Nephron (organoid): Measurements from ENCODE around the gene SUCLG2.

Experiments used
- H3K27ac Mint-ChIP-seq, 3 experiments: 2 replicates each; pipeline ENCODE4 v1.8.0; 2020; ENCODE audit warnings: mixed read lengths in 3 of 3, mild to moderate bottlenecking in 2 of 3, moderate library complexity in 1 of 3
- H3K27me3 Mint-ChIP-seq: 2 replicates; pipeline ENCODE4 v1.8.0; 2021; ENCODE audit warnings: low read depth, mild to moderate bottlenecking, moderate library complexity, mixed read lengths
- H3K36me3 Mint-ChIP-seq: 2 replicates; pipeline ENCODE4 v1.8.0; 2020; ENCODE audit warnings: low read depth, mixed read lengths
- H3K4me1 Mint-ChIP-seq: 2 replicates; pipeline ENCODE4 v1.8.0; 2020; ENCODE audit warnings: mixed read lengths
- H3K4me3 Mint-ChIP-seq, 3 experiments: 2 replicates each; pipeline ENCODE4 v1.8.0; 2020; ENCODE audit warnings: mild to moderate bottlenecking in 3 of 3, mixed read lengths in 3 of 3, moderate library complexity in 2 of 3
- H3K9me3 Mint-ChIP-seq: 2 replicates; pipeline ENCODE4 v1.8.0; 2020; ENCODE audit warnings: mixed read lengths
- TF ChIP-seq, protein P1 (sequence below), 3 experiments: fragments of 200-600 bp; sonication (generic); IDR thresholded peaks; one replicate each; pipeline ENCODE4 v1.5.0; 2021; ENCODE audit warnings: antibody characterized with exemption in 3 of 3; ENCODE audit not compliant: unreplicated experiment in 3 of 3

The SUCLG2 gene

DNA sequence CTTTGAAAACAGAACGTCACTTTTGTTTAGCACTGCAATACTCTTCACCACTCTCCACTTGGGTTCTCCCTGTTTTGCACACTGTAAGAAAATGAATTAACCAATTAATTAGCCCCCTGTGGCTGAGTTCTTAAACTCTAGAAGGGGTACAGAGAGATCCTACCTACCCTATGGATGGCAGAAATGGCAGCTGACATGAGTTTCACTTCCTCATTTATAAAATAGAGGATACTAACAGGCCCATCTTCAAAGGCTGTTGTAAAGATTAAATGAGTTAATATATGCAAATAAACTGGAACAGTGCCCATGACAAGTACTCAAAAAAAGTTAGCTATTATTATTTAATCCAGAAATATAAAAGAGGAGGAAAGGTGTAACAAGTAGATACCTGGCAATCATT is 36.9 kb downstream of the SUCLG2 start:
- Mint-ChIP-seq H3K9me3 (no peaks in the 10 kb centered on the region), H3K4me1 (no peaks in the 10 kb centered on the region), H3K4me3 (no peak overlapping the region), H3K36me3 (peaks cover 3% of the 10 kb centered on the region), H3K27me3 (no peaks in the 10 kb centered on the region), H3K27ac (no peak overlapping the region)
- TF ChIP-seq, protein P1, sequence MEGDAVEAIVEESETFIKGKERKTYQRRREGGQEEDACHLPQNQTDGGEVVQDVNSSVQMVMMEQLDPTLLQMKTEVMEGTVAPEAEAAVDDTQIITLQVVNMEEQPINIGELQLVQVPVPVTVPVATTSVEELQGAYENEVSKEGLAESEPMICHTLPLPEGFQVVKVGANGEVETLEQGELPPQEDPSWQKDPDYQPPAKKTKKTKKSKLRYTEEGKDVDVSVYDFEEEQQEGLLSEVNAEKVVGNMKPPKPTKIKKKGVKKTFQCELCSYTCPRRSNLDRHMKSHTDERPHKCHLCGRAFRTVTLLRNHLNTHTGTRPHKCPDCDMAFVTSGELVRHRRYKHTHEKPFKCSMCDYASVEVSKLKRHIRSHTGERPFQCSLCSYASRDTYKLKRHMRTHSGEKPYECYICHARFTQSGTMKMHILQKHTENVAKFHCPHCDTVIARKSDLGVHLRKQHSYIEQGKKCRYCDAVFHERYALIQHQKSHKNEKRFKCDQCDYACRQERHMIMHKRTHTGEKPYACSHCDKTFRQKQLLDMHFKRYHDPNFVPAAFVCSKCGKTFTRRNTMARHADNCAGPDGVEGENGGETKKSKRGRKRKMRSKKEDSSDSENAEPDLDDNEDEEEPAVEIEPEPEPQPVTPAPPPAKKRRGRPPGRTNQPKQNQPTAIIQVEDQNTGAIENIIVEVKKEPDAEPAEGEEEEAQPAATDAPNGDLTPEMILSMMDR (IDR thresholded peaks at IDR 0.05; ENCODE audit: unreplicated experiment in 3 of 3): no peak

DNA sequence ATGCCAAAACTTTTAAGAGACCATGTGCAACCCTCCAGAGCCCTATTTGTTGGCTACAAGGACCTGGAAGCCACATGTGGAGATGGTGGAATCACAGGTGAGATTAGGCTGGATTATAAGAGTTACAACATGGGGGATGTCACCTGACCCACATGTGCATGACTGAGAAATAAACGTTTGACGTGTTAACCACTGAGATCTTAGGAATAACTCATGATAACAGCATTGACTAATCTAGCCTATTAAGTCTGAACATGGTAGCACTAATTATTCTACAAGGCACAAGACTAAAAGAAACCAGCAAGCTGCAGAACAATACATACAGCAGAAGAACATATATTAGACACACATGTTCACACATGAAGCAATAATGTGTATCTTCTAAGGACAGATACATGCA is 38.4 kb downstream of the SUCLG2 start:
- no peaks in the 10 kb centered on the region for H3K4me1 Mint-ChIP-seq
- H3K27ac Mint-ChIP-seq: no peak overlapping the region

GRCh38 chr3:67614195-67614594 is 40.2 kb downstream of the SUCLG2 start:
- Mint-ChIP-seq H3K4me3 (no peak overlapping the region), H3K36me3 (peaks cover 21% of the 10 kb centered on the region), H3K27ac (no peak overlapping the region), H3K9me3 (no peaks in the 10 kb centered on the region), H3K4me1 (no peaks in the 10 kb centered on the region), H3K27me3 (no peaks in the 10 kb centered on the region)
- TF ChIP-seq, protein P1 (IDR thresholded peaks at IDR 0.05; ENCODE audit: unreplicated experiment in 3 of 3): no peak

More for the DNA sequence above, 38.4 kb downstream of the SUCLG2 start:
- H3K9me3 Mint-ChIP-seq: no peaks in the 10 kb centered on the region
- TF ChIP-seq, protein P1 (IDR thresholded peaks at IDR 0.05; ENCODE audit: unreplicated experiment in 3 of 3): no peak
- H3K27me3 Mint-ChIP-seq: no peaks in the 10 kb centered on the region
- peaks cover 6% of the 10 kb centered on the region for H3K36me3 Mint-ChIP-seq
- no peak overlapping the region for H3K4me3 Mint-ChIP-seq

- H3K27me3 Mint-ChIP-seq: no peaks in the 10 kb centered on the region
- peaks cover 44% of the 10 kb centered on the region for H3K36me3 Mint-ChIP-seq
- no peak overlapping the region for H3K27ac Mint-ChIP-seq
- H3K4me1 Mint-ChIP-seq: no peaks in the 10 kb centered on the region
- H3K9me3 Mint-ChIP-seq: no peaks in the 10 kb centered on the region
- H3K4me3 Mint-ChIP-seq: no peak overlapping the region
- TF ChIP-seq, protein P1 (IDR thresholded peaks at IDR 0.05; ENCODE audit: unreplicated experiment in 3 of 3): no peak
These were observed 44.0 kb downstream of the SUCLG2 start for GRCh38 chr3:67610458-67610857.

DNA sequence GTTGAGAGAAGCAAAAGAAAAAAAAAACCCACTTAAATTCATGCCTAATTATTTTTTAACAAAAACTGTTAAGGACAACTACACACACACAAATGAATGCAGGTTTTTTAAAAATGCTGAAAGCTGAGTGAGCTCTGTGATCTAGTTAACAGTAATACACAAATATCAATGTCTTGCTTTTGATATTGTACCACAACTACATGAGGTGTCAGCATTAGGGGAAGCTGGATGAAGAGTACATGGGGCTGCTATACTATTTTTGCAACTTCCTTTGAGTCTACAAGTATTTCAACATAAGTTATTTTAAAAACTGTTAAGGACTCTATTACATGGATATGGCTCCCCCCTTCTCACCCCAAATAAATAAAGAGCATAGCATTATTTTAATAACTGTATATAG is 44.7 kb downstream of the SUCLG2 start:
- Mint-ChIP-seq H3K4me3 (no peak overlapping the region), H3K9me3 (no peaks in the 10 kb centered on the region), H3K27ac (no peak overlapping the region), H3K27me3 (no peaks in the 10 kb centered on the region), H3K36me3 (peaks cover 51% of the 10 kb centered on the region), H3K4me1 (no peaks in the 10 kb centered on the region)
- TF ChIP-seq, protein P1 (IDR thresholded peaks at IDR 0.05; ENCODE audit: unreplicated experiment in 3 of 3): no peak

- TF ChIP-seq, protein P1 (IDR thresholded peaks at IDR 0.05; ENCODE audit: unreplicated experiment in 3 of 3): no peak
- H3K27me3 Mint-ChIP-seq: no peaks in the 10 kb centered on the region
- no peak overlapping the region for H3K27ac Mint-ChIP-seq
- peaks cover 58% of the 10 kb centered on the region for H3K36me3 Mint-ChIP-seq
- no peak overlapping the region for H3K4me3 Mint-ChIP-seq
- no peaks in the 10 kb centered on the region for H3K4me1 Mint-ChIP-seq
- H3K9me3 Mint-ChIP-seq: no peaks in the 10 kb centered on the region
These were observed 46.4 kb downstream of the SUCLG2 start for GRCh38 chr3:67608034-67608433.
